Right lobe of liver (tissue), 4 donors: Measurements from ENCODE around the gene CCDC148.

Source experiments
- POLR2A ChIP-seq: fragments of 450-650 bp; IDR thresholded peaks from one replicate; pipeline ENCODE4 v1.6.1; 2017; ENCODE audit warnings: antibody characterized with exemption, mild to moderate bottlenecking
- TF ChIP-seq, protein P1 (sequence below), 4 donors: fragments of 200-600 bp in 3 of 4; fragments of 450-650 bp in 1 of 4; IDR thresholded peaks; one replicate each; pipeline versions ENCODE4 v1.5.1 to v1.8.0; 2016 to 2022; ENCODE audit warnings: antibody characterized with exemption in 4 of 4, mild to moderate bottlenecking in 2 of 4
- donor health status: DM: no; HTN: no; CAD: no.
- donor health status: DM: no; HTN: no; CAD: no.
- donor health status: DM: no; HTN: yes; CAD: no.

DNA sequence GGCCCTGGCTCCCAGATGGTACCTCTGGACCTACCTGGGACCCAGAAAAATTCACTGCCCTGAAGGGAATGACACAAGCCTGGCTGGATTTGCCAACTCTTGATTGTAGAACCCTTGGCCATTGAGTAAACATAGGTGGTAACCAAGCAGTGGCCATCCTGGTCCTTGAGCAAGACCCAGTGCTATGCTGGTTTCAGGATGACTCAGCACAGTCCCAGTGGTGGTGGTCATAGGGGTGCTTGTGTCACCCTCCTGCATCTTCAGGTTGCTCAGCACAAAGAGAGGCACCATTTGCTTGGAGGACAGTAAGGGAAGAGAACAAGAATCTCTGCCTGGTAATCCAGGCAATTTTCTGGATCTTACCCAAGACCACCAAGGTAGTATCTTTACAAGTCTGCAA, 302.0 kb downstream of the CCDC148 start:
- TF ChIP-seq, protein P1, sequence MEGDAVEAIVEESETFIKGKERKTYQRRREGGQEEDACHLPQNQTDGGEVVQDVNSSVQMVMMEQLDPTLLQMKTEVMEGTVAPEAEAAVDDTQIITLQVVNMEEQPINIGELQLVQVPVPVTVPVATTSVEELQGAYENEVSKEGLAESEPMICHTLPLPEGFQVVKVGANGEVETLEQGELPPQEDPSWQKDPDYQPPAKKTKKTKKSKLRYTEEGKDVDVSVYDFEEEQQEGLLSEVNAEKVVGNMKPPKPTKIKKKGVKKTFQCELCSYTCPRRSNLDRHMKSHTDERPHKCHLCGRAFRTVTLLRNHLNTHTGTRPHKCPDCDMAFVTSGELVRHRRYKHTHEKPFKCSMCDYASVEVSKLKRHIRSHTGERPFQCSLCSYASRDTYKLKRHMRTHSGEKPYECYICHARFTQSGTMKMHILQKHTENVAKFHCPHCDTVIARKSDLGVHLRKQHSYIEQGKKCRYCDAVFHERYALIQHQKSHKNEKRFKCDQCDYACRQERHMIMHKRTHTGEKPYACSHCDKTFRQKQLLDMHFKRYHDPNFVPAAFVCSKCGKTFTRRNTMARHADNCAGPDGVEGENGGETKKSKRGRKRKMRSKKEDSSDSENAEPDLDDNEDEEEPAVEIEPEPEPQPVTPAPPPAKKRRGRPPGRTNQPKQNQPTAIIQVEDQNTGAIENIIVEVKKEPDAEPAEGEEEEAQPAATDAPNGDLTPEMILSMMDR (IDR thresholded peaks at IDR 0.05): no peak
- no peak for TF ChIP-seq POLR2A
